Choroid plexus epithelial cell (primary cell): Measurements from ENCODE around the gene KCNC4.

Source experiments
- DNase-seq: peaks from one replicate; pipeline ENCODE4 v3.0.0-alpha.2; 2010; ENCODE audit warnings: low read depth
- H3K4me3 ChIP-seq: 2 replicates; pipeline ENCODE4 v1.5.1; 2011; ENCODE audit warnings: low read depth, mild to moderate bottlenecking, control low read depth, low read length, moderate library complexity
- CTCF ChIP-seq: conservative IDR thresholded peaks from 2 replicates; pipeline ENCODE4 v1.5.1; 2011; ENCODE audit warnings: low read depth, mild to moderate bottlenecking, control low read depth, inconsistent platforms, low read length, moderate library complexity

Gene KCNC4

GRCh38 chr1:110237386-110238152, 27.5 kb downstream of the KCNC4 start:
- no peak for TF ChIP-seq CTCF
- no peak for DNase-seq
- no peak overlapping the region for H3K4me3 ChIP-seq

- DNase-seq = peak; percentile 34
- no peak for TF ChIP-seq CTCF
- no peak overlapping the region for H3K4me3 ChIP-seq
Observed at GRCh38 chr1:110239441-110240430, 29.6 kb downstream of the KCNC4 start.

GRCh38 chr1:110240476-110241210, 30.5 kb downstream of the KCNC4 start:
- no peak for TF ChIP-seq CTCF
- no peak overlapping the region for H3K4me3 ChIP-seq
- no peak for DNase-seq

- H3K4me3 ChIP-seq = no peak overlapping the region
- TF ChIP-seq CTCF = no peak
- DNase-seq = no peak
Observed at GRCh38 chr1:110241516-110241915, 31.4 kb downstream of the KCNC4 start.

- DNase-seq = no peak
- H3K4me3 ChIP-seq = no peak overlapping the region
- no peak for TF ChIP-seq CTCF
Observed at GRCh38 chr1:110242062-110242461, 31.9 kb downstream of the KCNC4 start.

GRCh38 chr1:110242731-110243130, 32.6 kb downstream of the KCNC4 start:
- TF ChIP-seq CTCF = no peak
- DNase-seq = no peak
- H3K4me3 ChIP-seq = no peak overlapping the region
